Uterus (tissue), 2 donors: ENCODE data around the gene PRSS58.

Source experiments
- CTCF ChIP-seq, 4 experiments: fragments of 200-600 bp in 2 of 4; fragments of 450-650 bp in 2 of 4; sonication (generic) in 2 of 4; IDR thresholded peaks; one replicate each; pipeline ENCODE4 v1.5.1; 2016 to 2019; ENCODE audit warnings: antibody characterized with exemption in 4 of 4, mild to moderate bottlenecking in 2 of 4, moderate library complexity in 1 of 4
- POLR2A ChIP-seq, 2 donors: fragments of 450-650 bp; IDR thresholded peaks; one replicate each; pipeline ENCODE4 v1.6.1; 2016; ENCODE audit warnings: antibody characterized with exemption in 2 of 2, mild to moderate bottlenecking in 1 of 2, moderate library complexity in 1 of 2

DNA sequence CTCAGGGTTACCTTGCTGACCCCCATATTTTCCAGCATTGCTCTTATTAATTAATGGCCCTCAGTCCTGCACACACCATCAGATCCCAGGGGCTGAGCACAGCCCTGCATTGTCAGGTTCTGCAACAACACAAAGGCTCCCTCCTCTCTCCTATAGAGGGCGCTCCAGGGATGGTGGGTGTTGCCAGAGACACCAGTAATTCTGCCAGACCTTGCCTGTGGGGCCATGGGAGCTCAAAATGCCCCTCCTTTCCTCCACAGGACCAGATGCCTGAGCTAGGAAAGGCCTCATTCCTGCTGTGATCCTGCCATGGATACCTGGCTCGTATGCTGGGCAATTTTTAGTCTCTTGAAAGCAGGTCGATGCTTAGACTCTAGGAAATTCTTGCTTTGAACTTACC is 42.8 kb upstream of the PRSS58 start:
- no peak for TF ChIP-seq CTCF (IDR thresholded peaks at IDR 0.05)
- TF ChIP-seq POLR2A (IDR thresholded peaks at IDR 0.05) = no peak
